Fibroblast of skin of right quadriceps (primary cell): ENCODE measurements around the gene ADNP.

Source experiments
- DNase-seq: peaks from one replicate; pipeline ENCODE4 v3.0.0-alpha.2; 2013

ADNP gene

GRCh38 chr20:50932016-50932485, 814 bp upstream of the ADNP start:
- DNase-seq = no peak

DNA sequence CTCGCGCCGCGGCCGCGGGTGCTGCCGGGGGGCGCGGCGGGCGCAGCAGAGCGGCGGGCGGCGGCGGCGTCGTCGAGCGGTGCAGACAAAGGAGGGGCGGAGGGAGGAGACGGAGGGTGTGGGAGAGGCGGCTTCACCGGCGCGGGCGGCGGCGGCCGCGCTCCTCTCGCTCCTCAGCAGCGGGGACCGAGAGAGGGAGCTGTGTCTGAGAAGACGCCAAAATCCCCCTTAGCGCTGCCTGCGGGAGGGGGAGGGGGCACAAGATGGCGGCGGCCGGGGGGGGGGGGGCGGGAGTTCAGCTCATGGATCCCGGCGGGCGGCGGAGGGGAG, 296 bp downstream of the ADNP start:
- DNase-seq = no peak

GRCh38 chr20:50930139-50930975, 880 bp downstream of the ADNP start:
- no peak for DNase-seq

- peak; percentile 94 for DNase-seq
Observed at GRCh38 chr20:50929299-50930138, 1.7 kb downstream of the ADNP start.

GRCh38 chr20:50928469-50928868, 2.8 kb downstream of the ADNP start:
- DNase-seq = no peak

- no peak for DNase-seq
Observed at GRCh38 chr20:50926530-50926929, 4.7 kb downstream of the ADNP start.

GRCh38 chr20:50924261-50924920, 6.8 kb downstream of the ADNP start:
- DNase-seq = no peak

- DNase-seq = no peak
Observed at GRCh38 chr20:50921803-50922501, 9.3 kb downstream of the ADNP start.

DNA sequence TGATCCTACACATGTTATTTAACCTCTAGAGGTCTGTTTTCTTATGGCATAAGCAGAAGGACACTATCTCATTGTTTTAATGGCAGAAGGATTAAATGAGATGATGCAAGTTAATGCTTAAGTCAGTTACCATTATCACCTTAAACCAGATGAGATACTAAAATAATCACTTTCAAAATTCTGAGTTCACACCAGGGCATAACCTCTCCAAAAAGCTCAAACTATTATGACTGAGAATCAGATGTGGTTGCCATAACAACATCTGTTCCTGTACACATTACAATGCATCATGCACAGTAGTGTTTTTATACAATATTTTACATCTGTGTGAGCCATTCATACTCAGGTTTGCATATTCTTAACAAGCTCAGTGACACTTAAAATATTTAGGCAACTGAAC, 10.2 kb downstream of the ADNP start:
- DNase-seq = peak; percentile 20

- peak; percentile 70 for DNase-seq
Observed at GRCh38 chr20:50919567-50919966, 11.7 kb downstream of the ADNP start.

DNA sequence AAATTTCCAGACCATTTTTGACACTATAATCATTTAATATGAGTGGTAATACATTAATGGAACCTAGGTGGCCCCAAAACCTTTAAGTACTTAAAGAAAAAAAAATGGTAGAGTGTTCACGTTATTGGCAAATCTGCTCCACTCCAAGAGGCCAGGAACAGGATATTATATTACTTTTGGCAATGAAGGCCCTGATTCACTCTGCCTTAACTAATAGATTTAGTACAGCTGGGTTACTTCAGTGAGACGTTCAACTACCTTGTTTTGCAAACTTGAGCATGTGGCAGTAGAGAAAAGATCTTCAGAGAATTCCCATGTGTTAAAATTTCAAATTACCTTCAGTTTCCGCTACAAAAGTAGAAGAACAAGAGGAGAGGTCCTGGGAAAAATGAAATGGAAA, 12.8 kb downstream of the ADNP start:
- DNase-seq = peak; percentile 41

GRCh38 chr20:50916934-50917333, 14.3 kb downstream of the ADNP start:
- DNase-seq = no peak

DNA sequence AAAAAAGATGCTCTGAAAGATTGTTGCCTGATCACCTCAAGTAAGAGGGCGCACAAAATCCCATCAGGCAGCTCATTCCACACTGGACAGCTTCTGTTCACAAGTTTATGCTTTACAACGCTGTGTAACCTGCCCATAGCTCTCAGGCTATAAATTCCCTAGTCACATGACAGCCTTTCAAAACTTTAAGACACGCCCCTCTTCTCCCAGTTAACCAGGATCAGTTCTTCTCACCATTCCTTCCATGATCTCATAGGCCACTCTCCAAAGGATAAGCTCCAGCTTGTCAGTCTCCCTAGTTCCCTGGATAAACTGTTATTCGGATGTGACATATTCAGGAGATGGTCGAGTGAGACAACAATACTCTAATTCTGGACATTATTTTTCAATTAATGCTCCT, 15.0 kb downstream of the ADNP start:
- peak; percentile 39 for DNase-seq

GRCh38 chr20:50915424-50915823, 15.8 kb downstream of the ADNP start:
- peak; percentile 57 for DNase-seq

- DNase-seq = peak; percentile 76
Observed at GRCh38 chr20:50913690-50914375, 17.4 kb downstream of the ADNP start.

DNA sequence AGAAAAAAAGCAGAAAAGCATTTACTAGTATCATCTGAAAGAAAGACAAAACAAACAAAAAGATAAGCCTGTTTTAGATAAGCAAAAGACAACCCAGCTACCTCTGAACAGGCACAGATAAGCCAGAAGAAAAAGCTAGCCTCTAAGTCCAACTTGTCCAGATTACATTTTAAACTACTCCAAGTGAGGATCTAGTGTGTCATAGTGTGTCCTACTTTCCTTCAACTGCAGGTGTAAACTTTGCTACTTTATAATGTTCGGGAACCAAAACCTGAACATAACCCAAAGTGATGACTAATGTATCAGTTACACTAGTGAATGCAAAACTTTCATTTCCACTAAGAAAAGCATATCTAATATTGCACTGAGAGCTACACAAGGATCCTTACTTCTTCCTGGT, 19.5 kb downstream of the ADNP start:
- no peak for DNase-seq

- DNase-seq = peak; percentile 91
Observed at GRCh38 chr20:50911030-50911429, 20.2 kb downstream of the ADNP start.

GRCh38 chr20:50909413-50909812, 21.8 kb downstream of the ADNP start:
- no peak for DNase-seq

GRCh38 chr20:50904067-50904570, 27.1 kb downstream of the ADNP start:
- no peak for DNase-seq

GRCh38 chr20:50903353-50904051, 27.7 kb downstream of the ADNP start:
- DNase-seq = no peak

GRCh38 chr20:50901301-50901700, 29.9 kb downstream of the ADNP start:
- no peak for DNase-seq
